RPMI7951 (cell line): ENCODE results near the gene GMDS. TPM values are rescaled to one million over a fixed set of nuclear protein-coding genes. Genes with fewer than 3 reads are reported as not detected.

Experiments
- DNase-seq: peaks from one replicate; pipeline ENCODE4 v3.0.0-alpha.2; 2012; ENCODE audit warnings: low read depth
- total RNA-seq: library from RNA; depleted of rRNA; stranded (reverse); fragments of >200 nt; shearing (Covaris generic); gene quantifications from 2 replicates; pipeline ENCODE4 v1.2.3, GENCODE V29; 2014

Gene GMDS
- total RNA-seq, 1 experiment from 2014 or later: 7.4 TPM

- no peak for DNase-seq
These were observed 305.0 kb downstream of the GMDS start for GRCh38 chr6:1940381-1940780.

DNA sequence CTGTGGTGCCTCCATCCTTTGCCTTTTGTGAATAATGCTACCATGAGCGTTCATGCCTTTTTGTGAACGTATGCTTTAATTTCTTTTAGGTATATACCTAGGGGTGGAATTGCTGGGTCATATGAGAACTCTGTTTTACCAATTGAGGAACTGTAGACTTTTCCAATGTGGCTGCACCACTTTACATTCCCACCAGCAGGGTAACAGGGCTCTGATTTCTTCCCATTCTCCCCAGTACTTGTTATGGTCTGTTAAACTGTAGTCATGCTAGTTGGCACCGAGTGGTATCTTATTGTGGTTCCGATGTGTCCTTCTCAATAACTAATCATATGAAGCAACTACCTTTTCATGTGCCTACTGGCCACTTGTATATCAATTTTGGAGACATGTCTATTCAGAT, 312.1 kb downstream of the GMDS start:
- DNase-seq: no peak

GRCh38 chr6:1931817-1932216, 313.6 kb downstream of the GMDS start:
- no peak for DNase-seq

DNA sequence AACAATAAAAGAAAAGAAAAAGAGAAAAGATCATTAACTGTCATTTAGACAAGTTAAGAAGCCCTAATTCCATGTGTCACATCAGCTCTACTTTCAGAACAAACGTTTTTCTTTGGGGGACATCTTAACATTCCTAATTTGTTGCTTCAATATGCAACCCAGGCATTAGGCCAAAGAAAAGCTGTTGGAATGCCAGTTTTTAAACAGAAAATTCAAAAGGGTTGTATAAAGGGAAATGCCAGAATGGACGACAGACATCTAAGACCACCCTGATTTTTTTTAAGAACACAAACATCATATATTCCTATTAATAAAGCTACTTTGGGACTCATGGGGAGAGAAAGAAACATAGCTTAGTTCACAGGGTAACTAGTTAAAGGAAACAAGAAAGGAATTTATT, 315.0 kb downstream of the GMDS start:
- no peak for DNase-seq

DNA sequence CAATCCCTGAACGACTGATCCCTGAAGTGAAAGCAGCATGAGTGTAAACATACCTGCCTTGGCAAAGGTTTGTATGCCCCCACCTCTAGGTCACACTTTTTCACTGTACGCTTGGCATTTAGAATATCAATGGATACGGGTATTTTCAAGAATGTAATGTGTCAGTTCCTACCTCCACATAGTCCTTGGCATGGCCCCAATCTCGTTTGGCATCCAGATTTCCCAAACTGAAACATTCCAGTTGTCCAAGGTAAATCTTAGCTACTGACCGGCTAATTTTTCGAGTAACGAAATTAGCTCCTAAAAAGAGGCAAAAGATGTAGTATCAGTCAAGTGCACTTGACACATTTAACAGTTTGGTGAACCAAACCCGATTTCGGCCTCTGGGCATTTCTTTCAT, 315.5 kb downstream of the GMDS start:
- no peak for DNase-seq

- DNase-seq: no peak
These were observed 319.5 kb downstream of the GMDS start for GRCh38 chr6:1925743-1926430.

DNA sequence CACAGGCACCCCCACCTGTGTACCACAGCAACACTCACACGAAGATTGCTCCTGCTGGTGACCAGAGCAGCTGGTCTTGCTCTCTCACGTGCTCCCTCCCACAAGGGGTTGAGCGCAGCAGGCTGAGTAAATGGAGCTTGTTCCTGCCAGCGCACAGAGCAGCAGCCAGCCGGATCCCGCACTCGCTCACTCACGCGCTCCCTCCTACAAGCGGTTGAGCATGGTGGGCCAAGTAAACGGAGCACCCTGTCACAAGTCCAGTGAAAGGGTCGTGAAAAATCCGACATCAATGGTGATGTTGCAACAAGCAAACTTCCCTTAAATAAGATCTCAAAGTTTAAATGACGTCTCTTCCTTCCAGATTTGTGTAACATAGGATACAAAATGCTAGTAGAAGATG, 322.0 kb downstream of the GMDS start:
- no peak for DNase-seq

DNA sequence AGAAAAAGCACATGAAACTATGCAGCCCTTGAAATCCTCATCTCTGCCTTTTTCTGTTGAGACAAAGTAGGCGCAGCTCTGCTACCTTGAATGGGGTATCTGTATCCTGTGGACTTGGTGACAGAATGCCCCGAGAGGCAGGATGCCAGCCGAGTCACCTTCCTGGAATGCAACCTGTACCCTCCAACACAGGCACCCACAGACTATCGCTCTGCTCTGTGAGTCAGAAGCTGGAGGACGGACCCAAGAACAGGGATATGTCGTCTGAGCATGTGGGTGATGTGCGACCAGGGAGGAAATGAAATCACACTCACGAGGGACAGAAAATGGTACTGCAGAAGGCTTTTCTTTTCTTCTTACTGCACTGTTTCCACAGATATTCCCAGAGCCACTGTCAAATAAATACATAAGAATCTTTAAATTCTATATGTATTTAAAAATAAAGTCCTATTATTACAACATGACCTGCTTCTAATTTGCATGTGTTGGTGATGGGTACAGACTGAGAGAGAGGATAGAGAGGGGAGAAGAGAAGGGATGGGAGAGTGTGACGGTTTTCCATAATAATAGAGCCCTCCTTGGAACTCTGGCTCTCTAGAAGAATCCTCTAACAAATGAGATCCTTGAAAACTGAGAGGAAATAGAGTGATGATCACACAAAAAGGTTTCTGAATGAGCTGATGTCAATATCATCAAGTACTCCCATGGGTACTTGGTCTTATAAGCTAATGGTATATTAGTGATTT, 327.6 kb downstream of the GMDS start:
- DNase-seq: peak; percentile 91

- DNase-seq: peak; percentile 81
These were observed 328.9 kb downstream of the GMDS start for GRCh38 chr6:1916334-1917070.

DNA sequence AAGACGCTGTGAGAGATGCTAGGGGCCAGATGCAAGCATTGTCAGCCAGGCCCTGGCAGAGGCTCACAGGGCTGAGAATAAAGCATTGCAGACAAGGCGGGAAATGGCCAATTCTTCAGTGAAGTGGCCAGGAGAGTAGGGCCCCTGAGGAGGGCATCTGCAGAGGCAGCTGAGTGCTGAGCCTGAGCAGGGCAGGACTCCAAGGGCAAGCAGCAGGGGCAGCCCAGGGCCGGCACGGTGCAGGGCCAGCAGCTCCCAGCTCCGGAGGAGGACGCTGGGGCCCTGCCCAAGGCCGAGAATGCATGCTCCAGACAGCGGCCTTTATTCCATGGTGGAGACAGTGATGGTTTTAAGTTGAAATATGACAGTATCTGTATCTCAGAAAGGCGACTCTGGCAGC, 330.2 kb downstream of the GMDS start:
- DNase-seq: no peak

DNA sequence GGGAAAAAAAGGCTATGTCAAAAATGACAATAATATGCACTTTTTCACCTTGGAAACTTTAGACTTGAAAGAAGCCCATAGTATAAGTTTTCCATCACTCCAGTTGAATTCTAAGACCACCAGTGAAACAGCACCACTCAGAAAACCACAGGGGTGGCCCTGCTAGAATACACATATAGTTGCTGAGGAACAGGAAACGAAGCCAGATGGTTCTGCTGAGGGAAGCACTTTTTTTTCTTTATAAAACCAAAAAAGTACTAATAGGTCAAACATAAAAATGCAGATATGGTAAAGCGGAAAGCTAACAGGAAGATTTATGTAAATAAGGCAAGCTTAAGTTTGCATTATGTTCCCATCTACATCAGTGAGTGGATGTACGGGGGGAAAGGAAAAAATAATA, 331.8 kb downstream of the GMDS start:
- no peak for DNase-seq

- no peak for DNase-seq
These were observed 332.7 kb downstream of the GMDS start for GRCh38 chr6:1912731-1913130.

DNA sequence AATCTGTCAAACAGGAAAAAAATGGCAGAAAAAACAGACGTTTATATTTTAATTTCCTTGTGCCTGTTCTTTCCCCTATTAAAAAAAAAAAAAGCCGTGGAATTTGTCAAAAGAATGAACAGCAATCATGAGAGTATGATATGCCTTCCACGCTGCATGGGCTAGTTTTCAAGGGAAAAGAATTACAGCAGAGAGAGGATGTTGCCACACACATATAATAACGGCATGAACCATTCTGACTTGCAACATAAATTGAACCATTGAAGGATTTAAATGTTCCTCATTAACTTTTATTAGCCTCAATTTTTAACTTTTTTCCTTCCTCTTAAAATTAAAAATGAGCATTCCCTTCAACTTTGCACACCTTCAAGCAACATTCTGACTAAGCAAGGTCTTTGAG, 333.9 kb downstream of the GMDS start:
- DNase-seq: no peak

- peak; percentile 15 for DNase-seq
These were observed 334.6 kb downstream of the GMDS start for GRCh38 chr6:1910621-1911407.

GRCh38 chr6:1908784-1909183, 336.6 kb downstream of the GMDS start:
- no peak for DNase-seq

DNA sequence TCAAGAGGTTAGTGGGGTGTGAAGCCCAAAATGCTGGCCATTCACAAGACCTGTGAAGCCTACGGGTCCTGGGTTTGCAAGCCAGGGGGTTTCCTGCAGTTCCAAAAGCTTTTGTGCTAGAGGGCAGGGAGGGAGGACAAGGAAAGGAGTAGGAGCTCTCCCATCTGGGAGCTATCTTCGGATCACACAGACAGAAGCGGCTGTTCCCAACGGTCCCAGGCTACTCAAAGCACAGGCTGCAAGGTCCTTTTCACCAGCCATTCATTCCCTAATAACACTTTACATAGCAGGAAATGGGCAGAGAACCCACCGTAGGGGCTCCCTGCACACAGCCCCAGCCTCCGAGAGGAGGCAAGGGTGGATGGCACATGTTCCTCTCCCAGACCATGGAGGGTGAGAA, 338.8 kb downstream of the GMDS start:
- DNase-seq: no peak

- no peak for DNase-seq
These were observed 339.4 kb downstream of the GMDS start for GRCh38 chr6:1906014-1906413.

DNA sequence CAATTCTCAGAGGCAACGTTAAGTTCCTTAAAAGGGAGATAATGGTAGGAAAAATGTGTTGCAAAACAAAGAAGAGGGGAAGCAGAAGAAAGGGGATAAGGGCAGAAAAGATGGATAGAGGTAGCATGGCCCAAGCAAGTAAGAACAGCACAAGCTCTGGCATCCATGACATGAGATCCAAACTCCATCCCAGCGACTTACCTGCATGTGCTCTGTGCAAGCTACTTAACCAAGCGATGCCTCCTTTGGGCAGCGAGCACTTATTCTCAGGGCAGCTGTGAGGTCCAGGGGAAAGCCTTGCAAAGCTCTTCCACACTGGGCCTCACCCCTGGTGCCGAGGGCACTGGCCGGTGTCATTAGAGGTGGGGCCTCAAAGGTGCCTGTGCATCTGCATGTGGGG, 340.5 kb downstream of the GMDS start:
- no peak for DNase-seq

GRCh38 chr6:1904466-1904799, 341.0 kb downstream of the GMDS start:
- no peak for DNase-seq

DNA sequence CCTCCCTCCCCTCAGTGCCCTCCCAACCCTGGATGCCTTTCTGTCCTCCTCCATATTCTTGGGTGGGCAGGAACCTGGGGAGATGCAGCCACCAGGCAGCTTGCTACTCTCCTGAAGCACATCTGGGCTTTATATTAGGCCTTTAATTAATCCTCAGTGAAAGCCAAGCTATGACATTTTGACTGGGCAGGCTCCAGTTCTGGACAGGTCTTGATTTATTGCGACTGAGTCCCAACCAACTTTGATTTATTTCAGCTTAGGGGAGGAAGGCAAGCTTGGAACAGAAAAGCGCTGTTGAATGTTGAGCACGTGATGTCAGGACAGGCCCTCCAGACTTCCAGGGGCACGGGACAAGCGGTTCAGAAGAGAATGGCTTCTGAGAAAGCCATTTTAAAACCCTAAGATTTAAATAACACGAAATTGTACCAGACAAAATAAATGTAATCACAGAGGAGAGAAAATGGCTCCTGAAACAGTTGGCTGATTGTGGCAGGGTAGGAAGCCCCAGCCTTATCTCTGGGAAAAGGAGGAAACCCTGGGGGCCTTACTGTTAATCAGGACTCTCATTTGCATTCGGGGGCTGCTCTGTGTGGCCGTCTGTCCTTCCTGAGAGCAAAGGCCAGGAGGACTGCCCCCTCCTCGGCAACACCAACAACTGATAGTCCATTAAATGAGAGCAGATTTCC, 341.5 kb downstream of the GMDS start:
- DNase-seq: peak; percentile 22

- DNase-seq: peak; percentile 63
These were observed 343.8 kb downstream of the GMDS start for GRCh38 chr6:1901556-1901955.

DNA sequence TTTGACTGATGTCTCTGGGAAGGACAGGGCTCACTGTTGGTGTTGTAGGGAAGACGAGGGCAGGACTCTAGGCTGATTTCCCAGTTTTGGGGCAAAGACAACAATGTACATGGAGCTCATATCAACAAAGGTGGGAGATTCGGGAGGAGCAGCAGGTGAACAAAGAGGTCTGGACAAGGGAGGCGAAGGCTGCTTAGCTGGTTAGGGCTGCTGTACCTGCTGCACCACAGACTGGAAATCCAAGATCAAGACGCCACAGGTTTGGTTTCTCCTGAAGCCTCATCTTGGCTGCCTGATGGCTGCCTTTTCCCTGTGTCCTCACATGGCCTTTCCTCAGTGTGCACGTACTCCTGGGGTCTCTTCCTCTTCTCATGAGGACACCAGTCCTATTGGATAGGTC, 348.5 kb downstream of the GMDS start:
- DNase-seq: no peak
